Testis (tissue), 3 donors: ENCODE data around the gene KRTAP4-2. TPM values are rescaled to one million over a fixed set of nuclear protein-coding genes. Genes with fewer than 3 reads are reported as not detected.

Experiments used
- DNase-seq: peaks from one replicate; pipeline ENCODE4 v3.0.0-alpha.2; 2019
- H3K27ac ChIP-seq, 2 donors: fragments of 200-600 bp; sonication (generic); one replicate each; pipeline ENCODE4 v1.5.1; 2019
- H3K27me3 ChIP-seq: fragments of 200-600 bp; sonication (generic); one replicate; pipeline ENCODE4 v1.5.1; 2019
- H3K36me3 ChIP-seq: fragments of 200-600 bp; sonication (generic); one replicate; pipeline ENCODE4 v1.5.1; 2017; ENCODE audit warnings: low read depth; ENCODE audit errors: missing control alignments
- H3K4me1 ChIP-seq: fragments of 200-600 bp; sonication (generic); one replicate; pipeline ENCODE4 v1.5.1; 2019
- H3K4me3 ChIP-seq, 2 donors: fragments of 200-600 bp; sonication (generic); one replicate each; pipeline ENCODE4 v1.5.1; 2017 to 2019
- H3K9me3 ChIP-seq: fragments of 200-600 bp; sonication (generic); one replicate; pipeline ENCODE4 v1.5.1; 2017
- POLR2A ChIP-seq: fragments of 450-650 bp; IDR thresholded peaks from one replicate; pipeline ENCODE4 v1.6.1; 2017; ENCODE audit warnings: antibody characterized with exemption, mild to moderate bottlenecking, moderate library complexity
- WGBS, 2 donors: methylation state at CpG; one replicate each; pipeline ENCODE4 v1.1.5; 2018; 5-methylcytosine and 5-hydroxymethylcytosine counted together
- intact Hi-C: fragments of 100-400 bp; cut with DNase I; formaldehyde crosslinking; loops from one replicate; pipeline ENCODE4 v1.15.1; 2023; ENCODE audit warnings: low total_unique reads
- polyA plus RNA-seq: library from polyadenylated mRNA; stranded (reverse); fragments of 350-450 nt; fragmentation: Illumina TruSeq; extraction: RNeasy Lipid Tissue Mini Kit (QIAGEN cat#74804); gene quantifications from one replicate; pipeline ENCODE4 v1.2.3, GENCODE V29; 2014; ENCODE audit warnings: low read depth, low replicate concordance; ENCODE audit not compliant: insufficient read depth
- total RNA-seq, 2 donors: library from RNA; depleted of rRNA; stranded (reverse); fragments of >200 nt; gene quantifications; one replicate each; pipeline ENCODE4 v1.2.3, GENCODE V29; 2016
- TF ChIP-seq, protein P1 (sequence below), 3 experiments: fragments of 450-650 bp in 2 of 3; fragments of 200-600 bp in 1 of 3; sonication (generic) in 1 of 3; IDR thresholded peaks; one replicate each; pipeline ENCODE4 v1.5.1; 2016 to 2019; ENCODE audit warnings: antibody characterized with exemption in 3 of 3, mild to moderate bottlenecking in 2 of 3, moderate library complexity in 1 of 3

KRTAP4-2 gene
- total and polyA plus RNA-seq, 3 donors from 2014 or later: not detected

DNA sequence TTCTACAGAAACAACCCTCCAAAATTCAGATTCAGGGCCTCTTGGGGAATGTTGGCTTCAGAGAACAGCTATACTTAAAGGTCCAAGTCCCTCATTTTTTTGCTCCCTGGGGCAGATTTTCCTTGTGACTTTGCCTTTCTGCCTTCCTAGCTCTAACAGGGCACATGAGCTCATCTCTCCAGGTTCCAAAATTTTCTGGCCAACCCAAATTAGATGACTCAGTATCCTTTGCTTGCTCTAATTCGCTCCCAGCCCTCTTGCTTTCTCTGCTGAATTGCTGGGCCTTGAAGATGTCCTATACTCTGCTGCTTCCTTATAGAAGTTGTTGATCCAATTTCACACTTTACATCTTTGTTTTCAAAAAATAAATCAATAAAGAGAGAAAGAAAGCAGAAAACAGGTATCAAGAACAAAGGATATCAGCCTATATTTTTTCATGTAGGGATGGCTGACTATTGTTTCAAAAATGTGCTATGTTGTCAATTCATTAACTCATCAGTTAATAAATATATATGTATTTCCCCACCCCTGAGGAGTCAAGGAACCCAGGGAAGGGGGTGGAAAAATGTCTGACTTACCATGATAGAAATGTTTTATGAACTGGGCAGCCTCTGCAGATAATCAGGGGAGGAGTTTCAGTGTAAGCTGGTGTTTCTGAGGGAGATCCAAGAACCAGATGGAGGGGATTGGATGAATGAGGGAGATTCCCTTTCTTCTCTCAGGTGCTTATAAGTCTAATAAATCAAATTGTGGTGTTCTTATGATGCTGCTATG, 1.0 kb upstream of the KRTAP4-2 start:
- Histone ChIP-seq H3K36me3 (no peaks in the 10 kb centered on the region), H3K4me3 (no peak overlapping the region), H3K4me1 (no peaks in the 10 kb centered on the region), H3K27ac (no peak overlapping the region), H3K9me3 (no peaks in the 10 kb centered on the region), H3K27me3 (no peaks in the 10 kb centered on the region)
- DNase-seq: no peak
- 82 to 97% methylated on average over 1 of the region's 1 CpG for WGBS, 2 donors
- TF ChIP-seq POLR2A: no peak
- TF ChIP-seq, protein P1, sequence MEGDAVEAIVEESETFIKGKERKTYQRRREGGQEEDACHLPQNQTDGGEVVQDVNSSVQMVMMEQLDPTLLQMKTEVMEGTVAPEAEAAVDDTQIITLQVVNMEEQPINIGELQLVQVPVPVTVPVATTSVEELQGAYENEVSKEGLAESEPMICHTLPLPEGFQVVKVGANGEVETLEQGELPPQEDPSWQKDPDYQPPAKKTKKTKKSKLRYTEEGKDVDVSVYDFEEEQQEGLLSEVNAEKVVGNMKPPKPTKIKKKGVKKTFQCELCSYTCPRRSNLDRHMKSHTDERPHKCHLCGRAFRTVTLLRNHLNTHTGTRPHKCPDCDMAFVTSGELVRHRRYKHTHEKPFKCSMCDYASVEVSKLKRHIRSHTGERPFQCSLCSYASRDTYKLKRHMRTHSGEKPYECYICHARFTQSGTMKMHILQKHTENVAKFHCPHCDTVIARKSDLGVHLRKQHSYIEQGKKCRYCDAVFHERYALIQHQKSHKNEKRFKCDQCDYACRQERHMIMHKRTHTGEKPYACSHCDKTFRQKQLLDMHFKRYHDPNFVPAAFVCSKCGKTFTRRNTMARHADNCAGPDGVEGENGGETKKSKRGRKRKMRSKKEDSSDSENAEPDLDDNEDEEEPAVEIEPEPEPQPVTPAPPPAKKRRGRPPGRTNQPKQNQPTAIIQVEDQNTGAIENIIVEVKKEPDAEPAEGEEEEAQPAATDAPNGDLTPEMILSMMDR (IDR thresholded peaks at IDR 0.05): no peak
- intact Hi-C loops: no loop called here

- Histone ChIP-seq H3K36me3 (no peaks in the 10 kb centered on the region), H3K4me3 (no peak overlapping the region), H3K9me3 (no peaks in the 10 kb centered on the region), H3K27ac (no peak overlapping the region), H3K27me3 (no peaks in the 10 kb centered on the region), H3K4me1 (no peaks in the 10 kb centered on the region)
- WGBS, 2 donors: 90 to 96% methylated on average over 3 of the region's 3 CpGs
- TF ChIP-seq, protein P1 (IDR thresholded peaks at IDR 0.05): no peak
- TF ChIP-seq POLR2A: no peak
- DNase-seq: no peak
- intact Hi-C loops: no loop called here
These were observed 320 bp upstream of the KRTAP4-2 start for GRCh38 chr17:41178341-41178740.

DNA sequence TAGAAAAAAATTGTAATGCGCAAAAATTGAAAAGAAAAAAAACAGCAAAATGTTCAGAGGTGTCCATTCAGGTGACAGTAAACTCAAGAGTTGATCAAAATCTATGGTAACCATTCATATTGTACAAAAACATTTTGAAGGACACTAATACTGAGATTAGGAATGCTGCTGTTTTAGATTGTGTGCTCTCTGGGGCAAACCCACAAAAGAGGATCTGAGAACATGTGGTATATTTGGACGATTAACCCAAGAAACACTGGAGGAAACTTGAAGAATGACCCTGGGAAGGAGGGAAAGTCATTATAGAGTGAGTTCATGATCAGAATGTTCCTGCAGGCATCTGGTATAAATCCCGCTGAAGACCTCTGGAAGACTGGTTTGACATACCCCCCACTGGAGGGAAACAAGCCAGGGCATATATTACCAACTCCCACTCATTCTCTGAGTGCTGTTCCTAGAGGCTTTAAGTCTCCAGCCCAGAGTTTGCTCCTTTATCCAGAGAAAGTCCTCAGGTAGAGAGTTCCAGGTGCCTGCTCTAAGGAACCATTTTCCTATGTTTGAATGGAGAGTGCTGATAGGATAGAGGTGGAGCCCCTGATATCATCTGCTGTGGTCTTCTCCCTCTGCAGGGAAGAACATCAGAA, 1.2 kb downstream of the KRTAP4-2 start:
- Histone ChIP-seq H3K4me3 (no peak overlapping the region), H3K9me3 (no peaks in the 10 kb centered on the region), H3K36me3 (no peaks in the 10 kb centered on the region), H3K27ac (no peak overlapping the region), H3K4me1 (no peaks in the 10 kb centered on the region), H3K27me3 (no peaks in the 10 kb centered on the region)
- TF ChIP-seq POLR2A: no peak
- TF ChIP-seq, protein P1 (IDR thresholded peaks at IDR 0.05): no peak
- 70 to 73% methylated on average over 3 of the region's 3 CpGs for WGBS, 2 donors
- intact Hi-C loops: no loop called here
- DNase-seq: no peak

DNA sequence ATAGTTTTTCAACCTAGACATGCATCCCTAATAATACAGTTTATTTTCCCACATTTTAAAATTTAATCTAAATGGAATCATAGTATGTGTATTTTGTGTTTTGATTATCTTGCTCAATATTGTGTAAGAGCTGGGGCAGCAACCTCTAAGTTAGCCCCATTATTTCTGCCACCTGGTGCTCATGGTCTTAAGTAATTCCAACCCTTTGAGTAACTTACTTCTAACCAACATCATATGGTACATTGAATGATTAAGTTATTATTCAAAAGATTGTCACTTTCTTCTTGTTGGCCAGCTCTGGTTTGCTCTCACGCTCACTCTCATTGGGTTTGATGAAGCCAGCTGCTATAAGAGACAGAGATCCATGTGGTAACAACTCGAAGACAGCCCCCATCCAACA, 6.1 kb downstream of the KRTAP4-2 start:
- TF ChIP-seq, protein P1 (IDR thresholded peaks at IDR 0.05): no peak
- no peak for TF ChIP-seq POLR2A
- Histone ChIP-seq H3K36me3 (no peaks in the 10 kb centered on the region), H3K9me3 (no peaks in the 10 kb centered on the region), H3K4me1 (no peaks in the 10 kb centered on the region), H3K27me3 (no peaks in the 10 kb centered on the region), H3K27ac (no peak overlapping the region), H3K4me3 (no peak overlapping the region)
- intact Hi-C loops: no loop called here
- WGBS, 2 donors: 85 to 86% methylated on average over 2 of the region's 2 CpGs
- DNase-seq: no peak
